ENCODE data around the gene RPE. TPM values are rescaled to one million over a fixed set of nuclear protein-coding genes. Genes with fewer than 3 reads are reported as not detected.

RPE gene
- total and polyA plus RNA-seq, 10 donors: 8.0 to 61.0 (median 47.8) TPM

- DNase-seq: no peak
- Histone ChIP-seq H3K4me1 (no peaks in the 10 kb centered on the region), H3K9me3 (no peaks in the 10 kb centered on the region), H3K27me3 (replicated peaks in 1 of 7) (peaks cover 0 to 6% (median 0%) of the 10 kb centered on the region in 7 donors), H3K36me3 (no peaks in the 10 kb centered on the region), H3K4me3 (no peak overlapping the region), H3K27ac (no peak overlapping the region)
- intact Hi-C loops (cut with DNase I; ENCODE audit: low total_unique reads): loop anchor here (5.0 kb wide), 1 partner anchor 215 kb away; no protein-coding TSS in a partner anchor
- TF ChIP-seq POLR2A (IDR thresholded peaks at IDR 0.05): no peak
- WGBS, 5 donors: 87 to 91% (median 89%) methylated on average over 9 of the region's 9 CpGs
These were observed 25.6 kb upstream of the RPE start for GRCh38 chr2:209976698-209977385.

- no peaks in the 10 kb centered on the region for H3K36me3 ChIP-seq
- no peaks in the 10 kb centered on the region for H3K4me1 ChIP-seq
- 96 to 98% (median 97%) methylated on average over 2 of the region's 2 CpGs for WGBS, 5 donors
- no peaks in the 10 kb centered on the region for H3K9me3 ChIP-seq
- intact Hi-C loops (cut with DNase I; ENCODE audit: low total_unique reads): loop anchor here (5.0 kb wide), 1 partner anchor 215 kb away; no protein-coding TSS in a partner anchor
- H3K4me3 ChIP-seq: no peak overlapping the region
- no peak overlapping the region for H3K27ac ChIP-seq
- no peak for DNase-seq
- no peak for TF ChIP-seq POLR2AphosphoS5 (IDR thresholded peaks at IDR 0.05)
- peak; percentile 35 to 70 (median 62) for TF ChIP-seq CTCF (IDR thresholded peaks at IDR 0.05 in 8 of 11, conservative IDR thresholded peaks at IDR 0.05 in 3 of 11)
- no peak for TF ChIP-seq POLR2A (IDR thresholded peaks at IDR 0.05)
- H3K27me3 ChIP-seq (replicated peaks in 1 of 7): peaks cover 0 to 5% (median 0%) of the 10 kb centered on the region in 7 donors
These were observed 24.8 kb upstream of the RPE start for GRCh38 chr2:209977386-209978239.

- 89 to 97% (median 95%) methylated on average over 2 of the region's 2 CpGs for WGBS, 5 donors
- Histone ChIP-seq H3K9me3 (no peaks in the 10 kb centered on the region), H3K27me3 (replicated peaks in 1 of 7) (peaks cover 0 to 5% (median 0%) of the 10 kb centered on the region in 7 donors), H3K4me3 (no peak overlapping the region), H3K36me3 (no peaks in the 10 kb centered on the region), H3K27ac (no peak overlapping the region), H3K4me1 (peaks cover 0 to 8% (median 0%) of the 10 kb centered on the region in 6 donors)
- intact Hi-C loops (cut with DNase I; ENCODE audit: low total_unique reads): no loop called here
- TF ChIP-seq CTCF (IDR thresholded peaks at IDR 0.05 in 8 of 11, conservative IDR thresholded peaks at IDR 0.05 in 3 of 11): no peak
- TF ChIP-seq POLR2A (IDR thresholded peaks at IDR 0.05): no peak
- no peak for TF ChIP-seq POLR2AphosphoS5 (IDR thresholded peaks at IDR 0.05)
- no peak for DNase-seq
These were observed 18.1 kb upstream of the RPE start for GRCh38 chr2:209984291-209984690.

GRCh38 chr2:209985874-209986273, 16.6 kb upstream of the RPE start:
- H3K4me1 ChIP-seq: peaks cover 0 to 8% (median 0%) of the 10 kb centered on the region in 6 donors
- intact Hi-C loops (cut with DNase I; ENCODE audit: low total_unique reads): no loop called here
- no peaks in the 10 kb centered on the region for H3K9me3 ChIP-seq
- no peaks in the 10 kb centered on the region for H3K36me3 ChIP-seq
- TF ChIP-seq CTCF (IDR thresholded peaks at IDR 0.05 in 8 of 11, conservative IDR thresholded peaks at IDR 0.05 in 3 of 11): no peak
- TF ChIP-seq POLR2AphosphoS5 (IDR thresholded peaks at IDR 0.05): no peak
- H3K27me3 ChIP-seq (replicated peaks in 1 of 7): peaks cover 0 to 5% (median 0%) of the 10 kb centered on the region in 7 donors
- H3K4me3 ChIP-seq: no peak overlapping the region
- DNase-seq: no peak
- 9 to 29% (median 22%) methylated on average over 3 of the region's 3 CpGs for WGBS, 5 donors
- peak overlapping the region in 1 of 8 donors; percentile 3 for H3K27ac ChIP-seq
